GM18526 (cell line): ENCODE results near the gene VEPH1.

Experiments
- POLR2A ChIP-seq: IDR thresholded peaks from 3 replicates; pipeline ENCODE4 v1.6.1; 2011; ENCODE audit not compliant: insufficient read length; ENCODE audit errors: extremely low read depth

VEPH1 gene

DNA sequence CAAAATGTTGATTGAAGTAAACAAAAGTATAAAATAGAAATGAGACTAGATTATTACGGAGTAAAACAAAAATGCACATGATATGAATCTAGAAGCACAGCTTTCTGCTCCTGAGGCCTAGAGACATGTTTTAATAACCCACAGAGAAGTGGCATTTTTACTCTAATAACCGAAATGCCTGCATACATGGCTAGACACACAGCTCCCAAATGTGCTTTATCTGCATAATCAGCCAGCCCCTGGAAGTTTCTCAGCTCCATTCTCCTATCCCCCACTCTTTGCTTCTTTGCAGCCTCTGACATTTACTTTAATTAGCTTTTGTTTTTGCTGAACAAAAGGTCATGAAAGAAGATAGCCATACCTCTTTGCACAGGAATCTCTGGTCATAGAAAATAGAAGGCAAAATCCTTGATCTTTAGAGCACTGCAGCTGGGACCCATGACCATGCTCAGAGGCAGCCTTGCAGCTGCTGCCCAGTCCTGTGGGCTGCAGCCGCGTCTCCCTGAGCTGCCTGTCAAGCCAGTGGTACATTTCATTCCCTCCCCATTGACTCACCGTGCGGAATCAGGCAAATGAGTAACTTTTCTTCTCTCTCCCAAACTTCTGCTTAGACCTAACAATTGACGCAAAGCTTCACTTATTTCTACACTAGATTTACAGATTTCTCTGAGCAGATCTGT is at the start of gene VEPH1:
Gene VEPH1 (minus strand): TSS at position 501 of the 680 bp plus-strand sequence. CDS start 8,067 bp downstream, outside the sequence.
- TF ChIP-seq POLR2A: no peak

DNA sequence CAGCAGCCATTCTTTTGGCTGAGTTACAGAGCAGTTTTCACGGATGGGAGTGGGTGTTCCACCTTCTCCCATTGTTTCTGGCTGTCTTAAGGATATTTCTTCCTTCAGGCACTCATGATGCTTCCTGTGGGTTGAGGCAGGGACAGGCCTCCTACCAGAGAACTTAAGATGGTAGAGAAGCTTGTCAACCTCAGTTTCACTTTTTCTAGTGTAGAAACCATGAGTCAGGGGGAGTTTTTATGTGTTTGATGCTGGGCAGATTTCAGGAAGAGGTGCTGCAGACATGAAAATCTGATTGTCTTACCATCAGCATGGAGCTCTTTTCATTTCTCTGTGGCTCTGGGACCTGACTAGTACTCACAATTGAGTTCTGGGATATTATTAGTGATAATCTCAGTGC is 48.7 kb upstream of the VEPH1 start:
- no peak for TF ChIP-seq POLR2A

DNA sequence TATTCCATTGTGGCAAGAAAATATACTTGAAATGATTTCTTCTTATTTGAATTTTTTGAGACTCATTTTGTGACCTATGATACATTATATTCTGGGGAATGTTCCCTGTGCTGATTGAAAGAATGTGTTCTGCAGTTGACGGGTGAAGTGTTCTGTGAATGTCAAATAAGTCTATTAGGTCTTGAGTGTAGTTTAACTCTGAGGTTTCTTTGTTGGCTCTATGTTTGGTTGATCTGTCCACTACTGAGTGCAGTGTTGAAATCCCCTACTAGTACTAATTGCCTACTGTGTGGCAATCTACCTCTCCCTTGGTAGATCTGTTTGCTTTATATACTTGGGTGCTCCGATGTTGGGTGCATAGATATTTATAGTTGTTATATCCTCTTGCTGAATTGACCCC is 46.3 kb upstream of the VEPH1 start:
- no peak for TF ChIP-seq POLR2A

DNA sequence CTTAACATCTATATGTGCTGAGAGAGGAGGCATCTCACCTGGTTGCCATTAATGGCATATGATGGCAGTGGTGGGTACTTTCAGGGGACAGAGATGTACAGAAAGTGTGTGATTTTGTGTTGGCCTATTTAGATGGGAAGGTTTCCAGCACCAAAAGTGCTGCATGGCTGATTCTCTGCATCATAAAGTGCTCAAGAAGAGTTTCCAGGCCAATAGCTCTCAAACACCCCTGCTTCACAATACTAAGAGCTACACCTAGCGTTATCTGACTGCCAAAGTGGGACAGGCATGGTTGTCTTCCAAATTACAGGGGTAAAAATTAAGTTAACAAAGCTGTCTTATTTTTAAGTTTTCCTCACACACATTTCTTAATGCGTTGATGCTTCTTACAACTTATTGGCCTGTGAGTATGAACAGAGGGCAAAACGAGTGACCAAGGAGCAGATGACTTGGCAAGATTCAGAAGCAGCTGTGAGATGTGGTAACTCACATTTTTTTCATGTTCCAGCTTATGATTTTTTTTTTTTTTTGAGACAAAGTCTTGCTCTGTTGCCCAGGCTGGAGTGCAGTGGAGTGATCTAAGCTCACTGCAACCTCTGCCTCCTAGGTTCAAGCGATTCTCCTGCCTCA is 41.4 kb upstream of the VEPH1 start:
- TF ChIP-seq POLR2A: no peak

DNA sequence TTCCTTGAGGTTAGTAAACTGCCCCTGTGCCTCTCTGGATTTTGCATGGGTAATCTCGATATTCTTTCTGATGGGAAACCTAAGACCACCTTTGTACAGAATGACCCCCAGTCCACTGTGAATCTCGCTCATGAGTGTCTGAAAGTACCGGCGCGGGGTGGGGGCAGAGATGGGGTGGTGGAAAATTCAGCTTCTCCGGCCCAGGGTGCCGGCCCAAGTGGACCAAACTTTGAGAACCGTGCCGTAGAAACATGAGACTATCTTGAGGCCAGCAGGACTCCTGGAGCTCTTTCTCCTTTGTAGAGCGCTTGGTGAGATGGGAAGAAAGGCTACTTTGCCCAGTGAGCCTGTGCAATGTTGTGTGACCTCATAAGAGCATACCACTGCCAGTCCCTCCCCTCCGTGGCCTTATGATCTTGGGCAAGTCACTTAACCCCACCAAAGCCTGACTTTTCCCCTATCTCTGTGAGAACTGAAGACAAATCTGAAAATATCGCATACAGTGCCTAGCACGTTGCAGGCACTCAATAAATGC is 40.4 kb upstream of the VEPH1 start:
- TF ChIP-seq POLR2A: no peak

DNA sequence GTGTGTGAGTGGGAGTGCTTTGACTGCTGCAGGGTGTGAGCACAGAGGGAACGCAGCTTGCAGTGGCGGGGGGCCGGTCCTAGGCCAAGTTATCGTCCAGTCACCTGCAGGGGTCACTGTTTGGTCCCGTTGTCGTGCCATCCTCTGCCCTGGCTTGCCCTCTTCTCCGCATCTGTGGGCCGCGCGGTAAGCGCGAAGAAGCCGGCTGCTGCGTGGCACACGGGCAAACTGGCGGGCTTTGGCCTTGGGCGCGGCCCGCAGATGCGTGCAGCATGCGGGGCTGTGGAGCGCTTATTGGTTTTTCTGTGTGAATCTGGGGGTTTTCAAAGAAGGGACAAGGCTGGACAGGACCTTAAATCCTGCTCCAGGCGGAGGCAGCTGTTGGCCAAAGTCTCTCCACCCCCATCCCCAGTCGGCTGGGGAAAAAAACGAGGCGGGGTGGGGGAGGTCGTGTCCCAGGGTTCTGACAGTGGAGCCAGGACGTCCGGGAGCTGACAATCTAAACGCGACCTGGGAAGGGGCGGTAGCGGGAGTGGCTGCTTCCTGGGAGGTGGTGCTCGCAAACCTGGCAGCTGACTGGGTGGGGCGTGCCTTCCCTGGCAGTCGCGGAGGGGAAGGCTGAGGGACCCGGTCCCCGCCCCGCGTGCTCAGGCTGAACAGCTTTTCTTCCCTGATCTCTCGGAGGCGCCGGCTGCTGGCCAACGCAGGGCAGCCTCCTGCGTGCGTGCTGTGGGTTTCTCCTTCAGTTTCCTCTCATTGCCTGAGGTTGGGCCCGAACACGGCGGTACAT is 39.7 kb upstream of the VEPH1 start:
- no peak for TF ChIP-seq POLR2A

DNA sequence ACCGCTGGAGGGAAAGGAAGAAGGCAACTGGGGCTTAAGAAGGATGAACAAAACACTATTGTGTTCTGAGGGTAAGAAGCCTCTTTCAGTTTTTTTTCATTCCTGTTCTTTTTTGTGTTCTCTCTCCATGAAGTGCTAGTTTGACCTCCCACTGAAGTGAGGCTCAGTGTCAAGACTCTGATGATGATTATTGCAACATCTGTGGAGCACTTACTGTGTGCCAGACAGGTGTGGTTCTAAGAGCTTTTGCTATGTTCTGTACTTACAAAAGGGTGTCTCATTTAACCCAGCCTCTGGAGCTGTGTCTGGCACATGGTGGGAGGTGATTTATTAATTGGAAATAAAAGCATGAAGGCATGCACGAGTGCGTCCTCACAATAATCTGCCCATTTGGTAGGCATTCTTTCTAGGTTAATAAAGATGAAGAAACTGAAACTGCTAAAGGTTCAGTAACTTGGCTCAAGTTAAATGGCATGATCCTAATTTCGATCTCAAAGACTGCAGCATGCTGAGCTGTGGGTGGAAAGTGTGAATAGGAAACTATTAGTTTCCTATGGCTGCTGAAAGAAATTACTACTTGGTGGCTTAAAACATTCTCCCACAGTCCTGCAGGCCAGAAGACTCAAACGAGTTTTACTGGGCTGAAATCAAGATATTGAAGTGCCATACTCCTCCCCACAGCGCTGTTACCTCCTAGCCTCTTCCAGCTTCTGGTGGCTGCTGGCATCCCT is 38.5 kb upstream of the VEPH1 start:
- TF ChIP-seq POLR2A: no peak

DNA sequence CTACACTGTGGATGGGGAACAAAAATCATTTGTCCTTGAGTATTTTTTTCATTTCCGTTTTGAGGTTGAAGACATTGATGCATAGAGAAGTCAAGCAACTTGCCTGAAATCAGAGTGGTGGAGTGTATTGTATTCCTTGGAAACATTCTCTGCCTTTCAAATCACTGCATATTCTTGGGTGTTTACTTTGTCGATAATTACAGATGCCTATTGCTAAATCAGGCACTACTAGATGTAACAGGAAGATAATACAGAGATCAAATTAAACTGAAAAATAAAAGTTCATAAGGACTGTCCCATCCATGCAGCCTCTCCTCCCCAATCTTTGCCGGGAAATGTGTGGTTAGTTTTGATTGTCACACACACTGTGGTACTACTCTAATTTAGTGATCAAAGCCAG is 37.4 kb upstream of the VEPH1 start:
- TF ChIP-seq POLR2A: no peak

DNA sequence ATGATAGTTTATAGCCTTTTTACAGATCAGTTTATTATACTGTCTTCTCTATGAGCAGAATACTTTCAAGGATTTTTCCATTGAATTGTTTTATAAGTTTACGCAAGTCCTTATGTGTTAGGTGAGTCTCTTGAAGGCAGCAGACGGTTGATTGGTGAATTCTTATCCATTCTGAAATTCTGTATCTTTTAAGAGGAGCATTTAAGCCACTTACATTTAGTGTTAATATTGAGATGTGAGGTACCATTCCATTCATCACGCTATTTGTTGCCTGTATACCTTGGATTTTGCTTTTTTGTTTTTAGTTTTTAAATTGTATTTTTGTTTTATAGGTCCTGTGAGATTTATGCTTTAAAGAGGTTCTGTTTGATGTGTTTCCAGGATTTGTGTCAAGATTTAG is 32.5 kb upstream of the VEPH1 start:
- no peak for TF ChIP-seq POLR2A

DNA sequence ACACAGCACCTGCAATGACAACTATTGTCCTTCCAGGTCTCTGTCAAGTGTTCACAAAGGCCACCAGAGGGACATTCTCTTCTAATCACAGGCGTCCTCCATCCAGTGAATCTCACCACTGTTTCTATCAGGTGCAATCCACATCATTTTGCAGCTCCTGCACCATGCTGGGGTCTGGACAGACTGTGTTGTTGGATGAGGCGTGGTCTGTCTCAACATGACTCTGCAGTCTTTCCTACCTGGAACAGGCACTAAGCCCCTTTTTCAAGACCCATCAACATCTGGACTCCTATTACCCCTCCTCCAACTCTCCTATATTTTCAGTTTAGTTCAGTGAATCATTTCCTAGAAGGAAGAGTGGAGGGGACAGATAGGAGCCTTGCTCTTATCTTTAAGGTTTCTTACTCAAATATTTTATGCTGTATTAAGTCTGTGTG is 31.5 kb upstream of the VEPH1 start:
- no peak for TF ChIP-seq POLR2A

DNA sequence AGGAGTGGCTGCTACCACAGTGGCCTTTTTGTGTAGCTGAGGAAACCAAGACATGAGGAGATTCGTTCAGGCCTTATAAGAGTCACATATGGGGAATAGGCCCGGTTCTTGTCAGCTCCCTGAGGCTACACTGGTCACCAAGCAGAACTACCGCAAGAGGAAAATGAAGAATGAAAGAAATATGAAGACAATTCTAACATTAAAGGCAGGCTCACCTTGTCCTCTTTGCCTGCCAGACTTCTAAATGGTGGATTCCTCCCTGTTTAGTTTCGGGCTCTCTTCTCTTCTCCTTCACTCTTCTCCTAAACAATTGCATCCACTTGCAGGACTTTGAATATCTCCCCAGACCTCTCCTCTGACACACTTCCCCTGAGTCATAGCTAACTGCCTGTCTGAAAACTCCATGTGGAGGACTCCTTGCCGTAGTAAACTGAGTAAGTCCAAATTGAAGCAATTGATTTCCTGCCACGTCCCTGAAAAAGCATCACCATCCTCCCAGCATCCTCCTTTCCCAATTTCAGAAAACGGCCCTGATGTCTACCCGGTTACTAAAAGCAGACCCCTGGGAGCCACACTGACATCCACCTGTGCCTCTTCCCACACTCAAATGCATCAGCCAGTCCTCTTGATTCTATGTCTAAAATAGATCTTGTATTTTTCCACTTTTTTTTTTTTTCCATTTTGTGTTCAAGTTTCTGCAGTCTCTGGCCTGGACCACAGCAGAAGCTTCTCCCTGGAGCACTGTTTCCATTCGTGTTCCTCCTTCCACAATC is 30.3 kb upstream of the VEPH1 start:
- no peak for TF ChIP-seq POLR2A

DNA sequence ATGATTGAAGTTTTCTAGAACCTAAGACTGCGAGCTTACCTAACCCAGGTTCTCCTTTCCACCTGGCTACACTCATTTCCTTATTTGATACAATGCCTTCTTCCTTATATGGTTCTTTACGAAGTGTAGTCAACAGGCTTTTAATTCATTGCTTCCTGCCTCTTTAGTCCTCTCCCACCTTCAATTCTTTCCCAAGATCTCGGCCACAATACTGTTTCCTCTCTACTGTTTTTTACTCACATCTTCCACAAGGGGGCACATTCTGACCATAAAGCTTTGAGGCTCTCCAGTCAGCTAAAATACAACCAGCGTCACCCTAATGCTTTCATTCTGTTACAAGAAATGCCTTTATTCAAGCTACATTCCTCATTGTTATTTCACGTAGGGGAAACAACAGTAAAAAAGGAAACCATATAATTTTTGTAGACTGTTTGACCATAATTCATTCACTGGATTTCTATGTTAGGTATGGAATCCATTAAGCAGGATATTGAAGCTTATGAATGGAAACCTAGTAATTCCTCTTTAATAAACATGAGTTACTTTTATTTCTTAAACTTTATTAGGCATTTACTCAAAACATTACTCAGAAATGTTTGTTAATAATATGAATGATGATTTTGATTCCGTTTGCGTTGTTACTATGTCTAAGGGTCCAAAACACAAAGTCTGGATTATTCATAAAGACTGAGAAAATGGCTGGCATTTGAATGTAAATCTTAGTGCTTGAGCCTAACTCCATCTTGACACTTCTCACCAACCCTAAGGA is 29.5 kb upstream of the VEPH1 start:
- TF ChIP-seq POLR2A: no peak

DNA sequence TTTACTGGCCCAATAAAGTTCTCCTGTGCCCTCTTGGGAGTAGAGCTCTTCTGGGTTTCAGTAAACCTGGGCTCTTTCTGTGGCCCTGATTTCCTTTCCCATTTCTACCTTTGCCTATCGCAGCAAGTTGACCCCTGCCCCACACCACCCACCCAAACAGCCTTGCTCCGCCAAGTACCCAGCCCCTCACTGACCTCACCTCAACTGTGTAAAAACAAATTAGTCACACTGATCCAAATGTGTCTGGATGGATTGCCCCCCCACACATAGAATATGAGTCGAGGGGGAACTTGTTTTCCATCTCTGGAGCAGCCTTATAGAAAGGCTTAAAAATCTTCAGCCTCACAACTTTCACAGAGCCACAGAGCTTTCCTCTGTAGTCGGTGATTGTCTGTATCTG is 28.6 kb upstream of the VEPH1 start:
- TF ChIP-seq POLR2A: no peak

DNA sequence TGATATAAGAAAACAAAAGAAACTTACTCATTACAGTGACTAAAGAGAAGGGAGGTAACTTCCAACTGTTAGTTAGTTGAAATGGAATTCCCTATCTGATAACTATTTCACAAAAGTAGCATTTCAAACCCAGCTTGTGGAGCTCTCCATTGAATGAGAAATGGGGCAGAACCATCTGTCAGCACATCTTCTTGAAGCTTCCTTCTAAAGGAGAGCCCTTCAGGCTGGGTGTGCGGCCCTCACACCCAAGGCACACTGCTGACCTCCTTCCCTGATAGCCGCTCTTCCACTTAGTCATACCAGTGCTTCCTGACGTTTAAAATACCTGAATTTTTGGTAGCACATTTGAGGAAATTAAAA is 28.1 kb upstream of the VEPH1 start:
- TF ChIP-seq POLR2A: no peak
